NB4 (cell line): Measurements from ENCODE around the gene MYO15A.

Experiments
- DNase-seq: peaks from one replicate; pipeline ENCODE4 v3.0.0; 2010; ENCODE audit warnings: low read depth
- H3K4me3 ChIP-seq: one replicate; pipeline ENCODE4 v1.5.1; 2011; ENCODE audit warnings: mild to moderate bottlenecking, low read depth, low read length, moderate library complexity
- MYC ChIP-seq: IDR thresholded peaks from 2 replicates; pipeline ENCODE4 v1.6.1; 2011; ENCODE audit warnings: low read depth, low read length
- POLR2A ChIP-seq: IDR thresholded peaks from 2 replicates; pipeline ENCODE4 v1.6.1; 2011; ENCODE audit warnings: mild to moderate bottlenecking; ENCODE audit not compliant: insufficient read length; ENCODE audit errors: extremely low read depth
- TF ChIP-seq, protein P1 (sequence below): IDR thresholded peaks from one replicate; pipeline ENCODE4 v1.5.1; 2012; ENCODE audit warnings: low read depth, low read length
- TF ChIP-seq, protein P2 (sequence below): IDR thresholded peaks from 2 replicates; pipeline ENCODE4 v1.6.1; 2011; ENCODE audit warnings: low read depth, low read length

The MYO15A gene

GRCh38 chr17:18191236-18191667 is 82.7 kb downstream of the MYO15A start:
- TF ChIP-seq, protein P1, sequence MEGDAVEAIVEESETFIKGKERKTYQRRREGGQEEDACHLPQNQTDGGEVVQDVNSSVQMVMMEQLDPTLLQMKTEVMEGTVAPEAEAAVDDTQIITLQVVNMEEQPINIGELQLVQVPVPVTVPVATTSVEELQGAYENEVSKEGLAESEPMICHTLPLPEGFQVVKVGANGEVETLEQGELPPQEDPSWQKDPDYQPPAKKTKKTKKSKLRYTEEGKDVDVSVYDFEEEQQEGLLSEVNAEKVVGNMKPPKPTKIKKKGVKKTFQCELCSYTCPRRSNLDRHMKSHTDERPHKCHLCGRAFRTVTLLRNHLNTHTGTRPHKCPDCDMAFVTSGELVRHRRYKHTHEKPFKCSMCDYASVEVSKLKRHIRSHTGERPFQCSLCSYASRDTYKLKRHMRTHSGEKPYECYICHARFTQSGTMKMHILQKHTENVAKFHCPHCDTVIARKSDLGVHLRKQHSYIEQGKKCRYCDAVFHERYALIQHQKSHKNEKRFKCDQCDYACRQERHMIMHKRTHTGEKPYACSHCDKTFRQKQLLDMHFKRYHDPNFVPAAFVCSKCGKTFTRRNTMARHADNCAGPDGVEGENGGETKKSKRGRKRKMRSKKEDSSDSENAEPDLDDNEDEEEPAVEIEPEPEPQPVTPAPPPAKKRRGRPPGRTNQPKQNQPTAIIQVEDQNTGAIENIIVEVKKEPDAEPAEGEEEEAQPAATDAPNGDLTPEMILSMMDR = no peak
- TF ChIP-seq POLR2A (no peak), MYC (no peak)
- TF ChIP-seq, protein P2, sequence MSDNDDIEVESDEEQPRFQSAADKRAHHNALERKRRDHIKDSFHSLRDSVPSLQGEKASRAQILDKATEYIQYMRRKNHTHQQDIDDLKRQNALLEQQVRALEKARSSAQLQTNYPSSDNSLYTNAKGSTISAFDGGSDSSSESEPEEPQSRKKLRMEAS = no peak
- H3K4me3 ChIP-seq = peak overlapping the region; percentile 6
- no peak for DNase-seq

- no peak for TF ChIP-seq POLR2A
- TF ChIP-seq, protein P1 = peak; percentile 45
- H3K4me3 ChIP-seq = no peak overlapping the region
- no peak for DNase-seq
These were observed 83.4 kb downstream of the MYO15A start for GRCh38 chr17:18191967-18192366.

GRCh38 chr17:18194394-18194793 is 85.8 kb downstream of the MYO15A start:
- no peak for DNase-seq
- no peak overlapping the region for H3K4me3 ChIP-seq
- TF ChIP-seq POLR2A (no peak), MYC (no peak)
- TF ChIP-seq, protein P1 = no peak
- TF ChIP-seq, protein P2 = no peak

- no peak for DNase-seq
- TF ChIP-seq, protein P2 = no peak
- TF ChIP-seq, protein P1 = no peak
- TF ChIP-seq MYC (no peak), POLR2A (no peak)
- no peak overlapping the region for H3K4me3 ChIP-seq
These were observed 86.2 kb downstream of the MYO15A start for GRCh38 chr17:18194804-18195203.

DNA sequence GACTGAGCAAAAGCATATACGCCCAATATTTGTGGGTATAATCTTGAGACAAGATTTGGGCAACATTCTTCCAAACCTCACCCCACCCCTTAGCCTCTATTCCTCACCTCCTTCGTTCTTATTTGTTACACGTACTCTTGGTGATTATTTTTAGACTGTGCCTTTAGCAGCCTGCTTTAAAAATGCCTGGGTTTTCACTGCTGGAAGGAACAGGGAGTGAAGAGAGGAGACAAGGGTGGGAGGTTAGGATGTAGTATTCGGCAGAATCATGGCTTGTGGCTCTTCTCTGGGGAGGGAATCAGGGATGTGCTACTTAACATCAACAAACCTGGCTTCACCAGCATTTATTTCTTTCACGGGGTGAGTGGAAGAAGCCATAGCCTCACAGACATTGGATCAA is 86.7 kb downstream of the MYO15A start:
- H3K4me3 ChIP-seq = no peak overlapping the region
- TF ChIP-seq MYC (no peak), POLR2A (no peak)
- TF ChIP-seq, protein P2 = no peak
- TF ChIP-seq, protein P1 = no peak
- no peak for DNase-seq

- TF ChIP-seq MYC (no peak), POLR2A (no peak)
- TF ChIP-seq, protein P1 = no peak
- TF ChIP-seq, protein P2 = no peak
- no peak overlapping the region for H3K4me3 ChIP-seq
- no peak for DNase-seq
These were observed 89.1 kb downstream of the MYO15A start for GRCh38 chr17:18197535-18198194.
